Measurements from ENCODE around the gene DTD1.

DTD1 gene

GRCh38 chr20:18712882-18713281 lies 125.0 kb downstream of the DTD1 start:
- no peak for DNase-seq

DNA sequence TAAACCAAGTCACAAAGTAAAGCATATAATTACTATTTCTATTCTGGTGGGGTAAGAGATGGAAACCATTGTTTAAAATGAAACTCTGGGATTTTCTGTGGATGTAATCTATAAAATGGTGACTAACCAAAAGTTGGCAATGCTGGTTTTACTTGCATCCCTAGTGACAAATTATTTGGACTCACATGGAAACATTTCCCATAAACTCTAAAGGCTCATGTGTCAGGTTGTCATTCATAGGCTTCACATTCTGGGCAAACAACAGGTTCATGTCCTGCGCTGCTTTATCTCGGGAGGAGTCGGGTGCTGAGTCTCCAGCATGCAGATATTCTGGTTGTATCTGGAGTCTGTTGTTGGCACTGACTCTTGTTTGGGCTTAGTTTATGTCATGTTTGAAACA lies 127.7 kb downstream of the DTD1 start:
- no peak for DNase-seq

DNA sequence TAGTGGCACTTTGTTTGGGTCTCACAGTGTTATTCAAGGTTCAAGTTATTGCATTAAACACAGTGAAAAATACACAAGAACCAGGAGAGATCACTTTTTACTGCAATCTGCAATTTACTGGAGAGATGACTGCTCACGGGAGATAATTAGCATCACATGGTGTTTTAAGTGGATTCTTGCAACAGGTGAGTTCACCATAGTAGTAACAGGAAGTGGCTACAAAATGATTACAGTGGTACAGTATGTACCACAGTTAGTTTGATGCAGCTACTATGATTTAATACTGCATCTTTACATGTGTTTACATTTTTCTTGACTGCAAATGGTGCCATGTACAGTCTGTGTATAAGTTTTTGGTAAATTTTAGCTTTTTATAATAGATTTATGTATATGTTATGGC lies 129.2 kb downstream of the DTD1 start:
- no peak for DNase-seq

DNA sequence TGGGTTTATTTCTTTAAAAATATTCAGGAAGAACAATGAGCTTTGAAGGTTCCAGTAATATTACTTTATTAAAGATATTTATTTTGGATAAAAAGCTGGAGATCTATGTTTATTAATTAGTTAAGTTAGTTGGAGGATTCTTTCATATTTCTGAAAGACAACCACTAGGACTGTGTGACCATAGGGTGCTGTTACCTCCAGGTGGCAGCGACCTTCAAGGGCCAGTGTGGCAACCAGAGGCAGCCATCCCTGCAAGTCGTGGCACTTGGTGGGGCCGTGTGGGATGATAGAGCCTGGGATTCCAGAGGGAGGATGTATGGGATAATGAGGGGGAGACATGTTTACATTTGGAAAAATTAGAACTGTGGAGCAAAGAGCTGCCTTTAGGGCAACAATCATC lies 130.3 kb downstream of the DTD1 start:
- DNase-seq, result no peak

- no peak for DNase-seq
These were observed 131.6 kb downstream of the DTD1 start for GRCh38 chr20:18719426-18719825.

DNA sequence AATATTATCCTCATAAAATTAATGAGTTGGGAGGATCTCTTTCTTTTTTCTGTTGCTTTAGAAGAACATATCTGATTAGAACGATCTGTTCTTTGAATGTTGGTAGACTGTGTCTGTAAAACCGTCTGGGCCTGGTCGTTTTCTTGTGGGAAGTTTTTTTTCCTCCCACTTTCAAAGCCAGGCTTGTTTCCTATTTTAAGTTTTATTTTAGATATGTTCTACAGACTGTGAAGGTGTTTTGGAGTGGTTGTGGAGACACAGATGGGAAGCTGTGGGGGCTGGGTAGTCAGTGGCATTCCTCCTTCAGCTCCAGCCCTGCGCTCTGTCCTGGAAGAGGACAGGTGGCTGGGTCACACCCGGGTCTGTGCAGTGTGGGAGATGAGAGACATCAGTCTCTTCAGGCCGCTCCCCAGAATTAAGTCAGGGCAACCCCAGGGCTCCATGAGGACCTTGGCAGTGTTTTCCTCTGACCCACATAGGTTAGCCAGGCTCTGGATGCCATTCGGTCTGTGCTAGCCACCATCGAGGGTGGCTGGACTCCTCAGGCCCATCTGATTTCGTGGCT lies 133.8 kb downstream of the DTD1 start:
- no peak for DNase-seq

DNA sequence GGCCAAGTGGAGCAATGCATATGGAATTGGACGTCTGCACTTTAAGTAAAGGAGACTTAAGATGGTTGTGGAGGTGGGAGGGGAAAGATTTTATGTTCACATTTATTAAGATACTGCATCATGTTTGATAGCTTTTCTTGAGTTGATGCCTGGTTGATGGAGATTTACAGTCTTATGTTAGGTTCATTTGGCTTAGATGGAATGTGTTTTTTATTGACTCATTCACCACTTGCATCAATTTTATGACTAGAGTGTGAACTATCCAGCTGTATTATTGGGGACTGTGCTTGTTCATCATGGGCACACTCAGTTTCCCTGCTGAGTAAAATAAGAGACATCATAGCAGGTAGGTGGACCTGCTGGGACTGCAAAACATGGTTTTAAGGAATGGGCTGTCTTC lies 134.5 kb downstream of the DTD1 start:
- DNase-seq, result no peak

DNA sequence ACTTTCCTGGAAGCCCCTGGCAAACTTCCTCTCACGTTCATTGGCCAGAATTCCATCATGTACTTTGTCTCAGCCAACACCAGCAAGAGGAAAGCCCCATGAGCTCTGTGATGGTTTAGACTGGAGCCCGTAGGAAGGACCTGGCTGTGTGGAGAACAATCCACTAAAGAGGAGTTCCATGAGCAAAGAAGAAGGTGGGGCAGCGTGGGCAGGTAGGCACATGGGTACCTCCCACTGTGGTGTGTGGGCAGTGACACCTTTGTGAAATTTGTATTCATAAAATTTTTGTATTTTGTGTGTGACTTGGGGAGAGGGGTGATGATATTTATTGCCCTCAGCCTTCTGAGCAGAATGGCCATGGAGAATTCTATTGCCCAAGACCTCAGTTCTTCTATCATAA lies 136.2 kb downstream of the DTD1 start:
- DNase-seq, result no peak

- DNase-seq, result no peak
These were observed 137.1 kb downstream of the DTD1 start for GRCh38 chr20:18724788-18725464.

GRCh38 chr20:18727032-18727508 lies 139.2 kb downstream of the DTD1 start:
- DNase-seq, result no peak

DNA sequence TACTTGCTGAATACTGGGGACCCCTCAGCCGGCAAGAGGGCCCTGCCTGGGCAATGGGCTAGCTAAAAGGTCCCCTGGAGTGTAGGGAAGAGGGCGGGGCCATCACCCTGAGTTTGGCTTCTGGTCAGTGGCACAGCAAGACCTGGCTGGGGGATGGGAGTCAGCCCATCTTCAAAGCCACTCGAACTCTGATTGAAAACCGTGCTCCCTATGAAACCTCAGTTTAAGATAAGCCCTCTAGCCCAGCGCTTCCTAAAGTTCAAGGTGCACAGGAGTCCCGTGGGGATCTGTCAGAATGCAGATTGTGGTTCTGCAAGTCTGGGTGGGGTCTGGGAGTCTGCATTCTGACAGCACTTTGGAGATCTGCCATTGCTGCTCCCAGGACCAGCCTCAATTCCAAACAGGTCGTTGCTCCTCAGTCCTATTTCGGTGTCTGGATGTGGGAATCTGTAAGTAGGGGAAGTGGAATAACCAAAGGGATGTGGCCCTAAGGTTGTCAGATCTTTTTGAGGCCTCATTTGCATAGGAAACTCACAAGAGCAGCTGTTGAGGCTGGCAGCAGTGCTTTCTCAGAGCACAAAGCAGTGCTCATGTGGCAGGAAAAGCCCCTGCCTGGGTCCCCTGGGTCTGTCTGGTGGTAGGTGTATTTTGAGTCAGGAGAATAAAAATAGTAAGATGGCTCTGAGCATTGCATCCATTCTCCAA lies 140.5 kb downstream of the DTD1 start:
- no peak for DNase-seq

- DNase-seq, result no peak
These were observed 141.0 kb downstream of the DTD1 start for GRCh38 chr20:18728870-18729224.

- DNase-seq, result no peak
These were observed 141.5 kb downstream of the DTD1 start for GRCh38 chr20:18729231-18729825.

DNA sequence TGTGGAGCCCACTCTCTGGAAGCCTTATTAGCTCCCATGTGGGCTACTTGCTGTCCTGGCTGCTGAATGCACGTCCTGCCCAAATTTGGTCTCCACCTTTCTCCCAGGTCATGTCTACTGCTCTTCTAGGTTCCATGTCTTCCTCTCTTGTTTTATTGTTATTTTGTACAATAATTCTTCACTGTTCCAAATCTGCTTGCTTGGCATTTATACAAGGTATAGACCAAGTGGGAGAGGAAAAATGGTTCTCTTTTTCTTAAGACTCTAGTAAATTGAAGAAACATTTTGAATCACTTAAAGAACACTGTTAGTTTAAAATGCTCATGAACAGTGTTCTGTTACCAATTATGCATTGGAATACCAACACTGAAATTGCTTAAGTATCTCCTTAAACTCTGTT lies 144.1 kb downstream of the DTD1 start:
- no peak for DNase-seq

DNA sequence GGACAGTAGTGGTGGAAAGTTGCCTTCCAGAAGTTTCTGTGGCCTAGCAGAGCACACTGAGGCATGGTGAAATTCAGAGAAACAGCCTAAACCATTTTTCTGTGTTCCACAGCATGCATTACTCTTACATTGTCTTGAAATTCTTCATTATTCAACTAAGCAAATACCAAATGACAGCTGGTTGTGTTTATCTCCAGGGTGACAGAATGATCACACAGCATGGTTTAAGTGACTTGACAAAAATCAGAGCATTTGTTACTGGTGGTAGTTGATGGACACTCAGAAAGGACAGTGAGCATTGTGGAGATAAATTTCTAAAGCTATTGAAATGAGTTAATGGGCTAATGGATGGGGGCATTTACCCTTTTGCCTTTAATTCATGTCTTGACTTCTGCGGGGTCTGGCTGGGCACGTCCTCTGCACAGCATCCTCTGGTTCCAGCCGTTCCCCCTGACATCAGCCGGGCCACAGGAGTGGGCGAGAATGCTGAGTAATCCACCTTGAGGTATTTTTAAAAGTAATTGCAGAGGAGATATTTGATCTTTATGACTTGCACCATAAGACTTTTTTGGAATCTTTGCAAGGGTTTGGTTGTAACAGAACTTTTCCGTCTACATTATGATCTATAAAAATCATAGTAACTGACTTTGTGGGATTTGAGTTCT lies 146.8 kb downstream of the DTD1 start:
- no peak for DNase-seq

GRCh38 chr20:18737140-18737539 lies 149.3 kb downstream of the DTD1 start:
- no peak for DNase-seq

GRCh38 chr20:18738055-18738454 lies 150.2 kb downstream of the DTD1 start:
- no peak for DNase-seq

DNA sequence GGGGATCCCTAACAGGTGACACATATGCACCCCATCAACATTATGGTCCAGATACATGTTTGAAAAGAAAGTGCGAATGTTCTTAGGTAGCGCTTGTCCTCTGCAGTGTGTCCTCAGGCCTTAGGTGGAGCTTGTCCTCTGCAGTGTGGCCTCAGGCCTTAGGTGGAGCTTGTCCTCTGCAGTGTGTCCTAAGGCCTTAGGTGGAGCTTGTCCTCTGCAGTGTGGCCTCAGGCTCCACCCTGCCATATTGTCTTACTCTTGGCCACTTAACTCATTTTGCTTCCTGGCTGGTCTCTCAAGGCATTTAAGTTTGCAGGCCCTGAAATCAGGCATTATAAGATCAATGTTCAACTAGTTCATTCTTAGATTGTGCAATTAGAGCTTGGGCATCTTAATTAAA lies 151.0 kb downstream of the DTD1 start:
- DNase-seq, result no peak

DNA sequence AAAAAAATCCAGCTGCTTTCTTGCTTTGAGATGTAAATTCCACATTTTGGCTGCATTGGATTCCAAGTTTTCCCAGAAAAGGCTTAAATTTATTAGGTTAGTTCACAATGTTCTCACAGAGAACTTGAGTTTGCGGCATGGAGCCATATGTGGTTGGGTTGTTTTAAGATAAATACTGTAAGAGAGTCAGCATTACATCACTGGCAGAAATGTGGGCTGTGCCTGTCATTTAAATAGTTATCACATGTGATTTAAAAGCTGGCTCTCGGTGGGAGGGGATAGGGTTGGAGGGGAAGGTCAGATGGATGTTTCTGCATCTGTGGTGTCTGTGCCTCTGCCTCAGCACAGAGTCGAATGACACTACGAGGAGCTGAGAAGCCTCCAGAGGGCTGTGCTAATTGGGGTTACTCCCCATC lies 151.9 kb downstream of the DTD1 start:
- peak; percentile 14 for DNase-seq

DNA sequence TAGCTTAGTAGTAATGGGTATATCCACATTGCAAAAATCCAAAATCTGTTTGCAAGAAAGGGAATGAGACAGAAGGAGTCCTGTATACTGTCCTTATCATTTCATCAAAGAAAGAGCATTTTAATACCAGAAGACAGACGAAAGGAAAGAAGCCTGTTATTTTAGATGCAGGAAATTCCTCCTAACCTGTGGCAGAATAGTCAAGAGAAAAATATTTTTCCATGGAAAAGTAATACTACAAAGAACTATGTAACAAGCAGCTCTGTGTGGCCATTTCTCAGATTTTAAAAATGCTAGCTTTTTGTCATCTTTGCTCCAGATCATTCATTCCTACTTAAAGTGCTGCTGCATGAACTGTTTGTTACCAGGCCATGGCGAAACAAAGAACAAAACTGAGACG lies 152.9 kb downstream of the DTD1 start:
- DNase-seq, result no peak

DNA sequence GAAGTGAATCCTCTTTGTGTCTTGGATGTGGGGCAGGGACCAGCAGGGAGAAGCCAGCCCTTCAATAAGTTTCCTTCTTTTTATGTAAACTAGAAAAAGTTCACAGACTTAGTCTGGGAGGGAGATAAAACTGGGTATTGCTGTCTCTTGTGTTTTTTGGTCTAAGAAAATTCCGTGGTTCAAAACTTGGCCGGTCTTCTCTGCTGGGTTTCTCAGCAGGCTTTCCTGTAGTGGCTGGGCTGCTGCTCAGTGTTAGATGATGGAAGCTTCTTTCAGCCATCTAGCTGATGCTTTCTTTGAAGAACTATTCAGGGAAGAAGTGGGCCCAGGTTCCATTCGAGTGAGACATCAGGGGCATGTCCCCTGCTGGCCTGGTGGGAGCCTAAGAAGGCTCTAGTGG lies 155.0 kb downstream of the DTD1 start:
- DNase-seq, result no peak

DNA sequence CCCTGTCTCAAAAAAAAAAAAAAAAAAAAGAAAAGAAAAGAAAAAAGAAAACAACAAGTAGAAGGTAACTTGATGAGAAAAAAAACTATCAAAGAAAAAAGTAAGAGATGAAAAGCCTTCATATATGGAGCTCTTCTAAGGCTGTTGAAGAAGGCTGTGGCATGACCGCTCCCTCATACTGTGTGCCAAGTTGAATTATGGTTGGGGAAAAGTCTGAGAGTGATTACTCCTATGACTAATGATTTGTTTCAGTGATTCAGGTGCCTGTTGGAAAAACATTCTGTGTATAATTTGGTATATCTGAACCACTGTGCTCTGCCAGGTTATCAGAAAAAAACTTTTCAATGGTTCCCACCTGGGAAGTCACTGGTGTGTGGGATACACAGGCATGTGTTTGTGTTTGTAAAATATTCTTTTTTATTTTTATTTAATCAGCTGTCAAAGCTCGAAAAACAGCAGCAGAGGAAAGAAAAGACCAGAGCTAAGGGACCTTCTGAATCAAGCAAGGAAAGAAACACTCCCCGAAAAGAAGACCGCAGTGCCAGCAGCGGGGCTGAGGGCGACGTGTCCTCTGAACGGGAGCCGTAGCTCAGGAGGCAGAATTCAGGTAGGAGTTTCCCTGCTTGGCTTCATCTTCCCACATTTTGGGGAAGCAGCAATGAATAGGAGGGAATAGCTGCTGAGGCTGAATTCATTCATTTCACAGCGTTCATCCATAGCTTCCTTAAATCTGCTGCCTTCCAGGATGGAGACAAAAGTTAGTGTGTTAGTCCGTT lies 156.0 kb downstream of the DTD1 start:
- no peak for DNase-seq

DNA sequence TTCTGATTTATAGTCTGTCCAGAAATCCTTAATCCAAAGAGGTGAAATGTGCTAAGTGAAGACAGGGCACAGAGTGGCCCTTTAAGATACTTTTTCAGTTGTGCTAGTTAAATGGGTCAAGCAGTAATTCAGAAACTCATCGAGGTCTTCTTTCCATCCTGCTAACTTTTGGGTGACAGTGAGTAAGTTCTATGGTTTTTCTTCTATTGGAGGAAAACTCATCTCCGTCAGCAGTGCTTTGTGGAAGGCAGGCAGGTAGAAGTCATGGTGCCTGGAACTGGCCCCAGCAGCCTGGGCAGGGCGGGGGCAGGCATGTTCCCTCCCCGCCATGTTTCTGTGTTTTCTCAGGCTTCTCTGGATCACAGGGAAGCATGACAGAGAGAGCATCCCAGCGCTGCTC lies 159.2 kb downstream of the DTD1 start:
- no peak for DNase-seq
